GM18870 (cell line): ENCODE results near the gene SLX9.
"Not testable (repeated sequence)": the region's sequence is repeated elsewhere in the genome, so short reads cannot be mapped to it uniquely, and the experiment has no call there.

ENCODE experiments used
- ATAC-seq: cut with Tn5 transposase; IDR thresholded peaks from one replicate; pipeline ENCODE4 v1.9.1; 2021; ENCODE audit warnings: moderate library complexity; ENCODE audit not compliant: unreplicated experiment

The SLX9 gene

DNA sequence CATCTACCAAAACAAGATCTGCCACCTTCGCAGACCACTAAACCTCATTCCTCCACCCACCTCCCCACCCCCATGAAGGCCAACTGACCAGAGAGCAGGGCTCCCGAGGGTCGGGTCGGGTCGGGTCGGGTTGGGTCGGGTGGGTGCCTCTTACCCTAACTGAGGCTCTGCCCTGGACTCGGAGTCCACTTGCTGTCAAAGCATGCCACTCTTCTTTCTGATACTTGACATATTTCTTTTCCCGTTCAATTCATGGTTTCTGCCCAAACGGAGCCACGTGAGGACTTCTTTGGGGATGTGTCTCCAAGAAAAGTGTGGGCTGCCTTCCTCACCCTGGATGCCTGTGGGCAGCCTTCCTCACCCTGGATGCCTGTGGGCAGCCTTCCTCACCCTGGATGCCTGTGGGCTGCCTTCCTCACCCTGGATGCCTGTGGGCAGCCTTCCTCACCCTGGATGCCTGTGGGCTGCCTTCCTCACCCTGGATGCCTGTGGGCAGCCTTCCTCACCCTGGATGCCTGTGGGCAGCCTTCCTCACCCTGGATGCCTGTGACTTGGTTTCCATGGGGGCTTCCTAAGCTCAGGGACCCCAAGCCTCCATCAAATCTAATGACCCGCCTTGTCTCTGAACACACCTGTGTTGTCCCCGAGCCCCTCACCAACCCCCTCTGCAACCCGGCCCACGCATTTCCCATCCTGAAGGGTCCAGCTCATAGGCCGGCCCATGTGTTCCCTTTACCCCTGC, 11.2 kb upstream of the SLX9 start:
- ATAC-seq = not testable (repeated sequence)

DNA sequence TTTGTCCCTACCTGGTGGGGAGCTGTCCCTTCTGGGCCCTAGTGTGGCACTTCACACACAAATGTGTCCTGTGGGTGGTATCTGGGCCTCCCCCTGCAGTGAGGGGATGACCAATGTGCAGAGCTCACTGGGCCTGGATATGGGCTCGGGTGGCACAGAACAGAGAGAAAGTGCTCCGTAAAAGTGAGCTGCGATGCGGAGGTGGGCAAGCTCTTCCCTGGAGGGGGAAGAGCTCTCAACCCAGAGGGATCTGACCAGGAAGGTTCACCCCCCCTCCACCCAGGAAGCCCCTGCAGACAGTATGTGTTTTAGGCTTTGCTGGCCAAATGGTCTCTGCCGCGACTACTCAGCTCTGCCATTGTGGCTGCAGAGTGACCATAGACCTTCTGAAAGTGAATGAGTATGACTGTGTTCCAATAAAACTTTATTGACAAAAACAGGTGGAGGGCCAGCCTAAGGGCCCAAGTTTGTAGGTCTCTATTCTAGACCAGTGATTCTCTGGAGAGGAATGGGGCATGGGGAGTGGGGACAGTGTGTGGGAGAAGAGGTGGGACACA, 10.5 kb upstream of the SLX9 start:
- no peak for ATAC-seq

DNA sequence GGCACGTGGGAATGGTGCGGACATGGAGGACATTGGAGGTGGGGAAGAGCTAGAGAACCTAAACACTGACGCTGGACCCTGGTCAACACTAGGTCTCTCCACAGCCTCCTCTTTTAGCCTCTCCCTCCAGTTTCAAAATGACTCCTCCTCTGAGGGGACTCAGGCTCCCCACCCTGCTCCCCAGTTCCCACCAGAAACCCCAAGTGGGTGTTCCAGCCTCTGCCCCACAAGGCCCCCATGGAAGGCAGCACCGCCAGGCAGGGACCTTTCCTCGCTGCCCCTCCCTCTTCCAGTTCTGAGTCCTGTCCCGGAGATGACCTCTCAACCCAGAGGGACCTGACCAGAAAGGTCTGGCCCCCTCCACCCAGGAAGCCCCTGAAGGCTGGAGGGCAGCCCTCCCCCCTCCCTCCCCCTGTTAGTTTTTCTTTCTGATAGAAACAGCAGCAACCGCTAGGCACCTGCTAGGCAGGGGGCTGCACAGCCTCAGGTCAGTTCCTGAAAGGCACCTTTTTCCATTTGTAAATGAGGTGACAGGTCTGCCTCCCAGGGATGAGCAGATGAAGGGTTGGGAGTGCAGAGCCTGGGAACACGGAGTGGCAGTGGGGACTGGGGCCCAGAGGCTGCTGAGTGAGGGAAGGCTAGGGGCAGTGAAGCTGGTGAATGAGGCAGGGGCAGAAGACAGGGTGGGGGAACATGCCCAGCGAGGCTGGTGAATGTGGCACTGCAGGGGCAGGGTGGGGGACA, 9.9 kb upstream of the SLX9 start:
- ATAC-seq = no peak

DNA sequence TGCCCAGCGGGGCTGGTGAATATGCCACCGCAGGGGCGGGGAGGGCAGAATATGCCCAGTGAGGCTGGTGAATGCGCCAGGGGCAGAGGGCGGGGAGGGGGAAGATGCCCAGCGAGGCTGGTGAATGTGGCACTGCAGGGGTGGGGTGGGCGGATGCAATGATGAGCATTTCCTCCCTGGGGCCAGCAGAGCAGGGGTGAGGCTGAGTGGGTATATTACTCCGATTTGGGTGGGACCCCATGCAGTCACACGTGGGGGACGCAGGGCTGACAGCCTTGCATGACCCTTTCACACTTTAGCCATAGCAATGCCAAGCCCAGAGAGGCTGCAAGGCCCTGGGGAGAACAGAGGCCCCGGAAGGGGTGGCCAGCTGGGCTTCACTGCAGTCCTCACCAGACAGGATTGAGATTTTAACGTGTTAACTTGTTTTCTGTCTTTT, 9.3 kb upstream of the SLX9 start:
- ATAC-seq = no peak

DNA sequence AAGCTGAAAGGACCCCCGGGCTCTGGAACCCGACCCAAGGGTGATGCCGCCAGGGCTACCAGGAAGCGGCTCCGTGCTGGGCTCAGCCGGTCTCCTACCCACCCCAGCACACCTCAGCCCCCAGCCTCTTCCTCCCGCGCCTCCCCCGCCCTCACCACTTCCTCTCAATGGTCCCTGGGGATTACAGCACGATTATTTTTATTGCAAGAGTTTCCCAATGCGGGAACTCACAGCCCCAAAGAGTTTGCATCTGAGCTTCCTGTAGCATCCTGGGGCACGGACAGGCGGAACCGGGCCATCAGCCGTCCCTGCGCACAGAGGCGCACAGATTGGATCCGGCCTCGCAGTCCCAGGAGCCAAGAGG, 8.7 kb upstream of the SLX9 start:
- no peak for ATAC-seq

DNA sequence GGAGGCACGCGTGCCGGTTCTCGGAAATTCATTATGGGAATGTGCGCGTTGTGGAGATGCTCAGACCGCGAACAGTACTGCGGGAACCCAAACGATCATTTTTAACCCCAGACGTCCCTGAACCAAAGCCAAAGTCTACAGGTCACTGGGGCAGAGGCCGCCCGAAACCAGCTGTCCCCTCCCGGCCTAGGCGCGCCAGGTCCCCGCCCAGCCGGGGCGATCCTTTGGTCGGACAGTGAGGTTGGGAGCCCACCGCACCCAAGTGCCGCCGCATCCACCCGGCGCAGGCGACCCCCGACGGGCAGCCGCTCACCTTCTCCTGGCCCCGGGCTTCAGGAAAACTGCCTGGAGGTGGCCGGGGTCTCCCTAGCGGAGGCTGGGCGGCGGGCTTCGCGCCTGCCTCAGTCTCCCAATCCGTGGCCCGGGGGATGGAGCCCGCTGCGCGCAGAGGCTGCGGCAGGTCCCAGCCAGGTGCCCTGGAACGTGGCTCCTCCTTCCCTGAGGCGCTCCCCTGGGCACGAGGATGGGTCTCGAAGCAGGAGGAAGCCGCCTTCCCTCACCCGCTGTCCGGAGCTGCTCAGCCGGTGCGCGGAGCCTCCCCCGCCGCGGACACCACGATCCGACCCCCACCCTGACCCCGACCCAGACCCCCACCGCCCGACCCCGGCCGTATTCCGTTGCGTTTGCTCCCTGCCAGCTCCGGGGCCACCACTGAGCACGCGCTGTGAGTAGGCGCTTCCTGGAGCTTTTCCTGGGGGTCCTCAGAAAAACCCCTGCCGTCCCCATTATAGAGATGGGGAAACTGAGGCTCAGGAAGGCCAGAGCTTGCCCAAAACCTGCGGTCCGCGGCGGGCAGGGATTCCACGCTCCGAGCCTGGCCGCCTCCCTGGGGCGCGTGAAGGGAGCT, 8.1 kb upstream of the SLX9 start:
- no peak for ATAC-seq

DNA sequence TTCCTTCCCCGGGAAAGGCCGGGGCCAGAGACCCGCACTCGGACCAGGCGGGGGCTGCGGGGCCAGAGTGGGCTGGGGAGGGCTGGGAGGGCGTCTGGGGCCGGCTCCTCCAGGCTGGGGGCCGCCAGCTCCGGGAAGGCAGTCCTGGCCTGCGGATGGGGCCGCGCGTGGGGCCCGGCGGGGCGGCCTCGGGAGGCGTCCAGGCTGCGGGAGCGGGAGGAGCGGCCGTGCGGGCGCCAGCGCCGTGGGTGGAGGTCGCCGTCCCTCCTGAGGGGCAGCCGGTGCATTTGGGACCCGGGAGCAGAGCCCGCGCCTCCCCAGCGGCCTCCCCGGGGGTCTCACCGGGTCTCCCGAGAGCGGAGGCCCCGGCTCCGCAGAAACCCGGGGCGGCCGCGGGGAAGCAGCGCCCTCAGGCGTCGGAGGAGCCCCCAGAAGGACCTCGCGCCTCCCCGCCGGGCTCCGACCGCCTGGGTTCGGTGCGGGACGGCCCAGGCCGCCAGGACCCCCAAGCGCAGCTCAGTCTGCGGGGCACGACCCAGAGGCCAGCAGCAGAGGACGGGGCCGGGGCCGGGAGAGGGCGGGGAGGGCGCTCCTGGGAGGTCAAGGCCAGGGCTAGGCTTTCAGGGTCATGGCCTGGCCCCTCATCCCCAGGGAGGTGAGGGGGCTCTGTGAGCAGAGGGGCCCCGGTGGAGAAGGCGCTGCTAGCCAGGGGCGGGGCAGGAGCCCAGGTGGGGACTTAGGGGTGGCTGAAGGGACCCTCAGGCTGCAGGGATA, 7.2 kb upstream of the SLX9 start:
- ATAC-seq = no peak

DNA sequence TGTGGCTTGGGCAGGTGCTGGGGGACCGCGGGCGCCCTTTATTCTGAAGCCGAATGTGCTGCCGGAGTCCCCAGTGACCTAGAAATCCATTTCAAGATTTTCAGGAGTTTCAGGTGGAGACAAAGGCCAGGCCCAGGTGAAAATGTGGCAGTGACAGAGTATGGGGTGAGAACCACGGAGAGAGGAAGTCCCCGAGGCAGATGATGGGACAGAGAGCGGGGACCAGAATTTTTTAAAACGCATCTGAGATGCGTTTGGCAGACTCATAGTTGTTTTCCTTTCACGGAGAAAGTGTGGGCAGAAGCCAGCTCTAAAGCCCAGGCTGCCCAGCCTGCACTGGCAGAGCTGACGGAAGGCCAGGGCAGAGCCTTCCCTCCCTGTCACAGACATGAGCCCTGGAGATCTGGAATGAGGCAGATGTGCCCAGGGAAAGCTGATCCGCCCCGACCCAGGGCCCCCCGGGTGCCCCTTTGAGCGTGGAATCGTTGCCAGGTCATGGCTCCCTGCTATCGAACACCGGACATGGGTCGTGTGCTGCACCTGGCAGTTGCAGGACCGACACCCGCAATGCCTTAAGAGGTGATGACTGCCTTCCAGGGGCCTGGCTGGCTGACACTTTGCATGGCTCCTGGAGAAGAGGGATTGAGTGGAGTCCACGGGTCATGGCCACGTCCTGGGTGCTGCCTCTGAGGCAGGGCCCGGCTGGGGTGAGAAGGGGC, 6.5 kb upstream of the SLX9 start:
- no peak for ATAC-seq

DNA sequence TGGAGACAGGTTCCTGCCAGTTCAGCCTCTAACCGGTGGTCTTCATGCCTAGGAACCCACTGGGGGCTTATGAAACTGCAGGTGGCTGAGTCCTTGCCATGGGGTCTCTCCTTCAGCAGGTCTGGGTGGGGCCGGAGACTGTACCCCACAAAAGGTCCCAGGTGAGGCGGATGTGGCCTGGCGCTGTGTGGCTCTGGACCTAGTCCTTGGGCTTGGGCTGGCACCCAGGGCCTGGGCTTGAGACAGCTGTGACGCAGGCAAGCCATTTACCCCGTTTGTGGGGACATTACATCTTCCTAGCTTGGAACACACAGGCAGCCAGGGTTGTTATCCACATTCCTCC, 5.9 kb upstream of the SLX9 start:
- no peak for ATAC-seq

DNA sequence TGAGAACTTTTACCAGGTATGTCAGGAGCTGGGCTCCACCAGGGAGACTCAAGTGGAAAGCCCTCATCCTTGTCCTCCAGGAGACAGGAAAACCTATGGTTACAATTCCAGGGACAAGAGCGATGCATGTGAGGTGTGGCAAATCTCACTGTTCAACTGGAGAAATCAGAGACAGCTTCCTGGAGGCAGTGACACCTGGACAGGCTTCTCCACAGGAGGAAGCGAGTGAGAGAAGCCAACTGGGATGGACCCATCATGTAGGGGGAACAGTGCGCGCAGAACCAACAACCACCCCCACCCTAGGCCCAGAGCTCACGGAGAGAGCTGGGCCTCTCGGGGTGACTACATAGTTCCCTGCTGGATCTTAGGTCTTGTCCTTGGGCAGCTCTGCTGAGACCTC, 5.6 kb upstream of the SLX9 start:
- ATAC-seq = no peak

DNA sequence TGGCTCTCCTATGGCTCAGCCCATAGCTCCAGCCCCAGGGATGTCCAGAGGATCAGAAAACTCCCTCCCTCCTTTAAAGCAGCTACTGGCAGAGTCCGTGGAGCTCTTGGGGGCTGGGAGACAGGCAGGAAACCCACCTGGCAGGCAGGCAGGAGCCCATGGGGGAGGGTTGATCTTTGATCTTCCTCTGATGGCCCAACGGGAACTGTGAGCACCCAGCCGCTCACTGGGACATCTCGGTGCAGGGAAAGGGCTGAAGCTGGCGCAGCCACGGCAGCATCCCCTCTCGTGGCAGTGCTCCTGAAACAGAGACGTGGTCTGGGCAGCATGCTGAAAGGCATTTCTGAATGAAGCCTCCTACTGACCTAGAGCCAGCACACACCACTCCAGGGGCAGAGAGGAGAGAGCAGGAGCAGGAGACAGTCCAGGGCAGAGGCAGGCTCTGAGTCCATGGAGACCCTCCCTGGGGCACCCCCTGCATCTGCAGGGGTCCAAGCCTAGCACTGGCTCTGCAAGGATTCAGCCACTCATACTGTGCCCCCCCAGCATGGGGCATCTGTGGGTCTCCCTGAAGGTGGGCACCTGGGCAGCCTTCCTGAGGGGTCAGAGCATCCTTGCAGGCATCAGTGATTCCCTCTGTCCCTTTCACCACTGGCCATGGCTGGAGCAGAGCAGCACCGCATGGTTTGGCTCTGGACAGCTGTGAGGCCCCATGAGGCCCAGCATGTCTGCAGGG, 4.9 kb upstream of the SLX9 start:
- no peak for ATAC-seq

DNA sequence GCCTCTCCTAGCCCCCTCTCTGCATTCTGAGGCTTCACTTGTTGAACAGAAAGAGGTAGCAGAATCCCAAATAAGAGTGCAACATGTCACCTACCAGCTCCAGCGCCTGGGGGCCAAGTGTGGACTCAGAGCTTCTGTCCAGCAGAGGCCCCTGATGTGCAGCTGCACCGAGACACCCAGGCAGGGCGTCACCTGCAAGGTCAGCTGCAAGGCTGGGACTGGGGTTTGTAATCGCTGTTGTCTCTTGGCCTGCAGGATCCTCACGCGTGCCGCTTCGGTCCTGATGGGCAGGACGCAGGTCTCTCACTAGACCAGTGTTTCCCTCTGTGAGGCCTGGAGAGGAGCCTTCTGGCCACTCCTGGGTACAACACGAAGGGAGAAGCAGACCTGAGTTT, 4.3 kb upstream of the SLX9 start:
- ATAC-seq = no peak

DNA sequence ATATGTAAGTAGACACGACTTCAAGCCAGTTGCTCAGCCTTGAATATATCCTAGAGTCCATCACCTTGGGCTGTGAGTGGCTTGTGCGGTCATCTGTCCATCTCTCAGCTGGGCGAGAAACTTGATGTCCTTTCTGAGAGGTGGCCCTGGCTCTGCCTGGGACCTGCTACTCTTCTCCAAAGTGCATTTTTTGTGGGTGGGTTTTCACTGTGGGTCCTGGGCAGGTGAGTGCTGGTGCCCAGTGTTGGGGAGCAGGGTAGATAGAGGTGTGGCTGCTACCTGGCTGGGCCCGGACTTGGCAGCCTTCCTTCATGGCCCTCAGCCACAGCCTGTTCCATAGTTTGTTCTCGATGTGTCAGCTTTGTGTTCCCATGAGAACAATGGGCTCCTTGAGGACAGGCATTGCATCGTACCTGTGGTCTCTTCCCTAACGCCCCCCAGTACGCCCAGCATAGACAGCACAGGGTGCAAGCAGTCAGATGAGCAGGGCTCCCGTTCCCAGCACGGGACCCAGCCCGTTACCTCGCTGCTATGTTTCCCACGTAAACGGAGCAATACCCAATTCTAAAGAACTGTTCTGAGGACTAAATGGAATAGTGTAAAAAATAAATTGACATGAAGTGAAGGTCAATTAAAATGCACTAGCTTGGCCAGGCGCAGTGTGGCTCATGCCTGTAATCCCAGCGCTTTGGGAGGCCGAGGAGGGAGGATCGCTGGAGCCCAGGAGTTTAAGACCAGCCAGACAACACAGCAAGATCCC, 877 bp upstream of the SLX9 start:
- ATAC-seq = no peak

DNA sequence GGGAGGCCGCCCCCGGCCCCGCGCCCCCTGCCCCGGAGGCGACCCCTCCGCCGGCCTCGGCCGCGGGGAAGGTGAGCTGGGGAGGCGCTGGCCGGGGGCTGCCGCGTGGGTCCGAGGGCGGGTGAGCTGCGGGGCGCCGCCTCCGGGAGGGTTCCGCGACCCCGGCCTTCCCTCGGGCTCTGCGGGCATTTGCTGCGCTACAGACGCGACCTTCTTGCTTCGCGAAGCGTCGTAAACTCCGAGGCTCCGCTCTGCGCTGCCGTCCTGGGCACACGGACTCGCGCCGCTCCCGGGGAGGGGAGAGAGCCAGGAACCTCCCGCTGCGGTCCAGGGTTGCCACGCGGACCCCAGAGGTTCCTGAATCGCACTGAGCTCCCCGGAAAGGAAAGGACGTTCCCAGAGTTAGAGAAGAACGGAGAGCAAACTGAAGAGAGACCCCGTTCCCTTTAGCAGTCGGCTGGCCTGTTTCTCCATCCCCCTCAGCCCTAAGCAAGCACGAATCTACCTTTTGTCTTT, 345 bp downstream of the SLX9 start:
- ATAC-seq = no peak

DNA sequence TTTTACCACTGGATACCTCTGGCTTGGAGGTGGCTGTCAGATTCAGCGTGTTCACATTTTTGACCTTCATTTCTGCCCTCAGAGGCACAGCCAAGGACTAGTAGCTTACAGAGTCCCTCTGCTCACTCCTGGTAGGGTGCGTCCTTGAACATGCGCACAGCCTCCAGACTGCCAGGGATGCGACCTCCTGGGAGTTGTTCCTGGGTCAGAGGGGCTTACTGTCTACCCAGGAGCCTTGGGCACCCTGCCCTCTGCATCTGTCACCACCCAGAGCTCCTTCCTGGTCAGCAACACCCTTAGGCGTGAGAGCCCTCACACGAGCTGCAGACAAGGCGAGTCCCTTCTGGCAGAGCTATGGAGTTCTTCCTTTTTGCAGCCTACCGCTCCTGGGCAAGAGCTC, 1.7 kb downstream of the SLX9 start:
- ATAC-seq = no peak

DNA sequence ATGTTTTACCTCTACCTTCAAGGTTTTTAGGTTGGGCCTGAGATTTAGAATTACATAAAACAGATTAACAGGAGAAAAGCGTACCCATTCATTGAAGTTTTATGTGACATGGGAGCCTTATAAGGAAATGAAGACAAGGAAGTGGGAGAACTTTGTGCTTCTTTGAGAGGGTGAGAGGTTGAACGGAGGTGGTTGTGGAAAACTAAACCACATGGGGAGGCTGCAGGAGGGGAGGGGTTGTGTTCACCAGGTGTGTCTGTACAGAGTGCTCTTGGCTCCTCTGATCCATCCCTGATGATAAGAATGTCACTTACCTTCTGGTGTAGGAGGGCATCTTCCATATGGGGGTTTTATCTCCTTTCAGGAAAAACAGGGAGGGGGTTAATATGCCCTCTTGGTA, 2.7 kb downstream of the SLX9 start:
- no peak for ATAC-seq

DNA sequence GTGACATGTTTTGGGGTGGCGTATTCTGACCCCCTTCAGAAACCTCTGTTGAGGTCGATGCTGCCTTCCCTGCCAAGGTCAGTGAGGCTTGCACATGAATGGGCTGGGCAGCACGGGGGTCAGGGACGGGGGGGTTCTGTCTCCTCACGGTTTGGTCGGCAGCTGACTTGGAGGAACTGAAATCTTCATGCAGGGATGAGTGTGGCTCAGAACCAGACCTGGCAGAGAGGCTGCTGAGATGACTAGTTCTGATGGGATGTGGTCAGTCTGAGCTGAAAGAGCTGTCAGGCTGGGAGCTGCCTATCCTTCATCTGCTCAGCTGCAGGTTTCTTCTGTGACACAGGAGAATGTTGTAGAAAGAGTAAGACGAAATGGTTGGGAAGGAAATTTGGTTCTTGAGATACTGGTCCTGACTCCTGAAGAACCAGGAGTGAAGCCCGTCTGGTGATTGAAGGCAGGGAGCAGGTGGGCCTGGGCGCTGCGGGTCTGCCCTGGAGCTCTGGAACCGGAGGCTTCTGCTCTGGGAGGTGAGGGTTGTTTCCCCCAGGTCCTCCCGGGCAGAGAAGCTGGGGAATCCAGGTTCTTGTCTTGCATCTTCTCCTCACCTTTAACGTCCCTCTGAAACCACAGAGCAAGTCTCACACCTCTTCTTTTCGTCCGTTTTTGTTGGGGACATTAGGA, 3.3 kb downstream of the SLX9 start:
- no peak for ATAC-seq
